Middle frontal gyrus (tissue), 1 donor: ENCODE measurements around the gene NKAIN2.

Experiments
- DNase-seq: peaks from one replicate; pipeline ENCODE4 v3.0.0-alpha.2; 2015; ENCODE audit warnings: low spot score; ENCODE audit errors: extremely low spot score

Gene NKAIN2

DNA sequence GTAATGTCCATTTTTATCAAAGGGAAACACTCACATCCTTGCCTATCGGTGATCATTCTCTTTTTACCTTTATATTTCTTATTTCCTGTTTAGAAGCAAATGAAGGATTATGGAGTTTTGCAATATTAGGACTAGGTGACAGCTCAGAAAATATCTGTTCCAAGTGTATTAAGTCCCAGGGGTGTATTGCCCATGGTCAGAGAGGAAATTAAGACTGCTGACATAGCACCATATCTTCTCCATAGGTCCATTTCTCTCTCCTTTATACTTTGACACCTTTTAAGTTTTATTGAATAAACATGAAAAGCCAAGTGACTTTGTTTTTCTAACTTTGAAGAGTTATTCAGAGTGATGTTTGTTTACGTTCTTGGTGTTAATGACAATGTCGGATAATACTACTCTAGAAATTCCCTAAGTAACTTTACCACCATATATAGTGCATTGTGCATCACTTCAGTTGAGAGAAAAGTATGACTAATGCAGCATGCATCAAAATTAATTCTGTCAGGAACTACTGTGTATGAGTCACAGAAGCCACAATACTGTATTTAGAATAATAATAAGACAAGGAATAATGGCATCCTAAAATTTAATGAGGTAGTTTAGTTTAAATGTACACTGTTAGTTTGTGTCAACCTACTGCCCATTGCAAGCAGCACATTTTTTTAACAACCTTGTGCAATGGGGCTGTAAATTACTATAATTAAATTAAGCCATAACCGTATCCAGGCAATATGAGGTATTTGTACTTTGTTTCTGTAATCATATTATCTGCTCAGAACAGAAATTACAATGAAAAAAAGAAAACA is 684.2 kb downstream of the NKAIN2 start:
- no peak for DNase-seq

- DNase-seq = no peak
Measured at GRCh38 chr6:124490122-124490521, 686.5 kb downstream of the NKAIN2 start.

DNA sequence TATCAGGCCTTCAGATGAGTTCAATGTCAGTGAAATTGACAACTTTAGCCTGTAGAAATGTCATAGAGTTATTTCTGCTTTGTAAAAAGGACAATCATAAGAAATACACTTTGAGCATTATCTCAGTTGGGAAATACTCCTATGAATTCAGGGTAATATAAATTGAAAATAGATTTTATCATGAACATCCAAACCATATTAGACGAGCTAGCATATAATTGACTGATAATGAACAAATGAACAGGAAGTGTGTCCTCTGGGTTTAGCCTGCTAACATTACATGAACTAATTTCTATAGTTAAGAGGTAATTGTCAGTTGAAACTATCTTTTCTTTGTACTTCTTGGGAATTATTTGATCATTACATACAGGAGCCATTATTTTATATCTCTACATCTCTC is 689.6 kb downstream of the NKAIN2 start:
- no peak for DNase-seq

DNA sequence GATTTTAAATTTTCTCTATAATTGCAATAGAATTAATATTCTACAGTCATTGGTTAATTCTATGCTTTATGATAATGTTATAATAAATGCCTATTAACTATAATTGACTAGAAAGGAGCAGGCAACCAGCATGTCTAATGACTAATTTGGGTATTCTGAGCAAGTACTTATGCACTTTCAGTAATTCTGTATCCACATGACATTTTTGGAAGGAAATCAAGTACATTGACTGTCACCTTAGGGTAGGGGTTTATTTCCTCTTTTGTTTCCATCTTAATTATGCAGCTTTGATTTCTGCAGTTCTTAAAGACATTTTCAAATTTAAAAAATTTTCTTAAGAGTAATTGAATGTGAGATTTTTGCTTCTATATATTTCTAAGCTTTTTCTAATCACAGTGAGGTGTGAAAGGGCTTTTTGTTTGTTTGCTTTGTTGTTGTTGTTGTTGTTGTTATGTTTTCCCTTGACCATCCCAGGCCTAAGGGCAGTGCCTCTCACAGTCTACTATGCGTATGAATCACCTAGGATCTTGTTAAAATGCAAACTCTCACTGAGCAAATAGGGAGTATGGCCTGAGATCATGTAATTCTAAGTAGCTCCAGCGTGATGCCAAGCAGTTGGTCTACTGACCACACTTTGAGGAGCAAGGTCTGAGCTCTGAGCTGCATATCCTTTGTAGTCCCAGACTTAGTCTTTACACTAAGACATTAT is 691.4 kb downstream of the NKAIN2 start:
- no peak for DNase-seq

GRCh38 chr6:124495665-124496190 is 692.1 kb downstream of the NKAIN2 start:
- no peak for DNase-seq

DNA sequence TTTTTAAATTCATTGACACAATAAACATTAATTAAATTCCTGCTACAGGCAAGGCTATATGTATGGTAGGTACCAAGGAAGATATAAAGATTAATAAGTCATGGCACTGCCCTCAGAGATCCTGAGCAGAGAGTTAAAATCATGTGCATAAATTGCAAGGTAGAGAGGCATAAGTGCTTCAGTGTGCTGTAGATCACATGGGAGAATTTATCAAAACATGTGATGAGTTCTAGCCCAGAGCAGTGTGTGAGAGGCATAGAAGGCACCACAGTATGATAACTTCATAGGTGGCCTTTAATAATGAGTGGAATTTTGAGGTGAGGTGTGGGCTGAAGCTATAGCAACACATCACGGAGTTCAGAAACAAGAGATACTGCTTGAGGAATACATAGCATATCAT is 692.7 kb downstream of the NKAIN2 start:
- no peak for DNase-seq

- no peak for DNase-seq
Measured at GRCh38 chr6:124512431-124512830, 708.8 kb downstream of the NKAIN2 start.

DNA sequence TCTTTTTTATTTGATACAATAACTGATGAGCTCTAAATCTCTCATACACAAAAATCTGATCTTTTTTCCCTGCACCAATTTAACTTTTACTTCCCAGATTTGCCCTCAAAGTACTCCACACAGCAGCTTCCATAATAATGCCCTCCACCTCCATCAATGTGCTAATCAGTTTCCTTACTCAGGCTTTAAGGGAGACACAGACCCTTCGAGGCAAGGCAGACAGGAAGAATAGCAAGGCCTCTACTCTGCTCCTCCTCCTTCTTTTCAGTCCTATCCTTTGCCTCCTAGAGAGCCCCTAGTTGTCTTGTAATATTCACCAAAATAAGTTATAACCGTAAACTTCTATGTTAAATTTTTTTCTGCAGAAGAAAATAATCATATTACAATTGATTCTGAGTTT is 713.7 kb downstream of the NKAIN2 start:
- no peak for DNase-seq

GRCh38 chr6:124520514-124520913 is 716.8 kb downstream of the NKAIN2 start:
- no peak for DNase-seq

DNA sequence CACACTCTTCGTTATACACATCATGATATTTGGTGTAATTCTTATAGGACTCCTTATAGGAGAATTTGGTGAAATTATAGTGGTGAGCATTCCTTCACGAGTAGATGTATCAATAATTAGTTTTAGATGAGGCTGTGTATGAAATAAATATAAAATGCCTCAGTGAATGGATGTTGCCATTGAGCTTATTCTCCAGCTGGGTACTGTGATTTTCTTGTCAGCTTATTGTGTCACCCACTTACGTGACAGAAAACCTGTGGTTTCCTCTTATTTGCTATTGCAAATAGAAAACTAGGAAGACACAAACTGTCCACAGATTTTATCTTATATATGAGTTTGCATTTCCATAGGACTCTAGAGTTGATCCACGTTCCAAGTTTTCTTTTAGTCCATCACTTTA is 718.7 kb downstream of the NKAIN2 start:
- DNase-seq = no peak

DNA sequence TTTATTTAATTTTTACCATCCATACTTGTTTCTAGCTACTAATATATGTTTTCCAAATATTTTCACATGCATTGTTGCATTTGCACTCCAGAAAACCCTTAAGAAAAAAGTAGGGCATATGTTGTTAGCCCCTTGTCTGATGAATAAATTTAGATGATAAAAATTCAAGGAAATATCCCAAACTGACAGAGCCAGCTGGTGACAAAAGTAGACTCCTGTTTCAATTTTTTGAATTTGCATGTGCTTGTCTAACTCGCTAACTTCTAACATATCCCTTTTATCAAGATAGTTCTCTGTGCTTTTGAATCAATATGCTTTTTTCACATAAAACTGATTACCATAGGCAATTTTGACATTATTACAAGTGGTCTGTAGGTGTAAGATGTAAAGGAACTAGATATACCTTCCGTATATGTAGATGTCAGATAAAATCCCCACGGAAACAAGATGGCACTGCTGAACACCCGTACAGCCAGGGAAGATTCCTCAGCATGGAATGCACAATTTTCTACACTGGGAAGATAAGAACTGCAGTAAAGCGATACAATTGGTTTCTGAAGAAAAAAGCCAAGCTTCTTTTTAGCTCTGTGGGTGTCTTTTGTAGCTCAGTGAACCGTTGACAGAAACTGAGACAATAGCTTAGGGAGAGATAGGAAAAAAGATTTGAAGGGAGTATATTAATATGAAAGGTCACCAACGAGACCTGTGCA is 721.0 kb downstream of the NKAIN2 start:
- DNase-seq = no peak

DNA sequence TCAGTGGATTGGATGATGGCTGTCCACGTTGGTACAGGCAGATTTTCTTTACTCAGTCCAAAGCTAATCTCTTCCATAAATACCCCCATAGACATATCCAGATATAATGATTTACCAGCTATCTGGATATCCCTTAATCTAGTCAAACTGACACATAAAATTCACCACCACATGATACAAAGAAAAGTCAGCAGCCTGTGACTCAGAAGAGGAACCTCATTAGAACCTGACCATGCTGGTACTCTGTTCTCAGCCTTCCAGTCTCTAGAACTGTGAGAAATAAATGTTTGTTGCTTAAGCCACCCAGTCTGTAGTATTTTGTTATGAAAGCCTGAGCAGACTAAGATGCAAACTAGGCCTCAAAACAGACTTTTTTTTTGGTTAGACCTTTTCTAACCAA is 727.3 kb downstream of the NKAIN2 start:
- no peak for DNase-seq

DNA sequence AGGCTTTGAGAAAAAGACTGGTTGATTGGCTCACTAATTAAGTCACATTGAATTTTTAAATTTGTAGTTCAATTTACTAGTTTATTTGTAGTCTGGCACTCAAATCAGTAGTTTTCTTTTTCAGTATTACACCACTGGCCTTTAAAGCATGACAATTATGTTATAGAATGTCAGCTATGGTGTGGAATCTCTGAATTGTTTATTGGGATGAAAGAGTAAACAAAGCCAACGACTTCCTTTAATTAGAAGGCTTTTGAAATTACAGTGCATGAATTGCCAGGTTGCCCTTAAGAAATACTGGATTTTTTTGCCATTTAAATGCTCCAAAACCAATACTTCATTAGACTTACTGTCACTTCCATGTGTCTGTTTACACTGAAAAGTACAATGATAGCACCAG is 731.6 kb downstream of the NKAIN2 start:
- DNase-seq = no peak

DNA sequence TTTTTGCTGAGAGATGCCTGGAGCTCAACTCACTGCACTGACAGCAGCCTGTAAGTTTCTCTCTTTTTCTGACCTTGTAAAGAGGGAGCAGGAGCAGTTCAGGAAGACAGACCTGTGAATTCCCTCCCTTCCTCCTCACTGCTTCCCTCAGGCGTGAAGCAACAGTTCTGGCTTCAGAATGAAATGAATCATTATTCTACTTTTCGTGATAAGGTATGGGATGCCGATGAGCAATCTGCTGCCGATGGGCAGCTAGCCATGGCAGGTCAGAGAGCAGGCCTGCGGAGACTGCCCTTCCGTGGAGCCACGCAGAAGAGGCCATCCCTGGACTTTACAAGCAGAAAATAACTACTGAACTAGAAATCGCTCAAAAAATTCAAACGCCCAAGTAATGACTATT is 732.1 kb downstream of the NKAIN2 start:
- no peak for DNase-seq

DNA sequence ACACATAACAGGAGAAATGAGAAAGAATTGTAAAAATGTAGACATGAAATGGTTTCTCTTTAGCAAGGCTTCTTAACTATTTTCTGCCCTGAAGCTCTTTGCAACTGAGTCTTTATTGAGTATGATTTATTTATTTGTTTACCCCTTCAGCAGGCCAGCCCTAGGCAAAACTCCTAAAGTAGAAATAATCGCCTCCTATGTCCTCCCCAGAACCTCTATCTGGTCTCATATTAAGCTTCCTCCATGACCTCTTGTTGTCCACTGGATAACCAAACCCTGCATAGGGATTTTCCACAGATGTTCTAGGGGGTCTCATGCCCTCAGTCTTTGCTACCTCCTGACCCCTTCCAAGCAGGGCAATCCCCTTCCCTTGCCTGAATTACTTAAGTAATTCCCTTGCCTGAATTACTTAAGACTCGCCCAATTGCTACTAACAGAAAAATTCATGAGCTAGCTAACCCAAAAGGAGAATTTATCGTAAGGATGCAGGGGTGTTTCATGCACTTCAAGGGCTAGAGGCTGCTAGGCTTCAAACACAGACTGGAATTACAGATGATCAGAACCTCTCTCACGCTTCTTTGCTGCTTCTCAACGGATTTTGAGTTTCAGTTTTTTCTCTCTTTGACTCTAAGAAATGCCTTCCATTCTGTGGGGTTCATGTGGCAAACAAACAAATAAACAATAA is 732.6 kb downstream of the NKAIN2 start:
- no peak for DNase-seq

DNA sequence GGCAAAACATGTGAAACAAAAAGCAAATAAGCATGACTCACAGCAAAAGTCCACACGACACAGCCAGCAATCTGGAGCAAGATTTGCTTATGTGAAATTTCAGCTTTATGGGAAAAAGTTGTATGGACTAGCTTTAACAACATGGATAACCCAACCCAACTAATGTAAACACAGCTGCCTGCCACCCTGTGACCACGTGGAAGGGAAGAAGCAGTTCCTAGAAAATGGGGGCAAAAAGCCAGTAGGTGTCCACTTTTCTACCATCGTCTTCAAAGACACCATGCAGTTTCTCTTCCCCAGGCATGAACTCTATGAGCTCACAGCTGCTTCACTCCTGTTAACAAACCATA is 733.2 kb downstream of the NKAIN2 start:
- no peak for DNase-seq

DNA sequence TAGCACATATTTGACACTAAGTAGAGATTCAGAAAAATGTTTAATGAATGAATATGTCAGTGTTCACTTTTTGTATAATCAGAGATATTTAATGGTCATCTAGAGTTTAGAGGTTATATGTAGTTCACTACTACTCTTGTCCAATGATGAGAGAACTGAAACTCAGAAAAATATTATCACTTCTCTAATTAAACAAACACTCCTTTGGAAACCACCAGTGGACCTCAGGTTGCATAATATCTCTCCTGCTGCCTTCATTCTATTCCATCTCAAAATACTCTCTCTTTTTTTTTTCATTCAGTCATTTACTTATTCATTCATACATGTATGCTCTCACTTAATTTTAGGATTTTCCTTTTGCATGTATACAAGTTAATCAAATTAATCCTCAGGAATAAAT is 735.4 kb downstream of the NKAIN2 start:
- no peak for DNase-seq

GRCh38 chr6:124541573-124541972 is 737.9 kb downstream of the NKAIN2 start:
- DNase-seq = no peak

- DNase-seq = no peak
Measured at GRCh38 chr6:124546601-124547000, 742.9 kb downstream of the NKAIN2 start.

DNA sequence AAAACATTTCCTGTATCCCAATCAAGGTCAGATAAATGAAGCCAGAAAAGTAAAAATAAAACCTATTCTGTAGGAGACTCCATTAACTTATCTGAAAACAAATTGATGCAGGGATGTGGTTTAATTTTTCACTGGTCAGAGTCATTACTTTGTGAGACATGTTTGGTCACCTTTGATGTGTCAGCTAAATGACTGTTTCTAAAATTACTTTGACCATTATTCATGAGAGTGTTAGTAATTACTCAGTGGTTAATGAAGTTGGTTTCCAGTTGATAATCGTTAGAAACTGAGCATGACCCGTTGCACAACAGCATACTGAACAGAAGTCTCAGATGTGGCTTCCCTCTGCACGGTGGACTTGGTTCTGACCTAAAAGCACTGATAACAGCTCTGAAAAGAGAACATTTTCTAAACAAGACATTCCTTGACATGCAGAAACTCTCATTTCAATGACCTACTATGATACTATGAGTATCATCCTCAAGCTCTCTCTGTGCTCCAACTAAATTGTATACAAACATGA is 748.1 kb downstream of the NKAIN2 start:
- no peak for DNase-seq

GRCh38 chr6:124557873-124558272 is 754.2 kb downstream of the NKAIN2 start:
- DNase-seq = no peak
